Right lobe of liver (tissue), 4 donors: Measurements from ENCODE around the gene AXDND1.

Experiments used
- CTCF ChIP-seq, 4 donors: fragments of 200-600 bp in 3 of 4; fragments of 450-650 bp in 1 of 4; IDR thresholded peaks; one replicate each; pipeline versions ENCODE4 v1.5.1 to v1.8.0; 2016 to 2022; ENCODE audit warnings: antibody characterized with exemption in 4 of 4, mild to moderate bottlenecking in 2 of 4
- POLR2A ChIP-seq: fragments of 450-650 bp; IDR thresholded peaks from one replicate; pipeline ENCODE4 v1.6.1; 2017; ENCODE audit warnings: antibody characterized with exemption, mild to moderate bottlenecking
- donor health status: DM: no; HTN: no; CAD: no.
- donor health status: DM: no; HTN: no; CAD: no.
- donor health status: DM: no; HTN: yes; CAD: no.

GRCh38 chr1:179529482-179530195, 163.9 kb downstream of the AXDND1 start:
- TF ChIP-seq CTCF (IDR thresholded peaks at IDR 0.05) (no peak), POLR2A (no peak)
